ENCODE data around the gene FGF3.

- TF ChIP-seq, protein P1, sequence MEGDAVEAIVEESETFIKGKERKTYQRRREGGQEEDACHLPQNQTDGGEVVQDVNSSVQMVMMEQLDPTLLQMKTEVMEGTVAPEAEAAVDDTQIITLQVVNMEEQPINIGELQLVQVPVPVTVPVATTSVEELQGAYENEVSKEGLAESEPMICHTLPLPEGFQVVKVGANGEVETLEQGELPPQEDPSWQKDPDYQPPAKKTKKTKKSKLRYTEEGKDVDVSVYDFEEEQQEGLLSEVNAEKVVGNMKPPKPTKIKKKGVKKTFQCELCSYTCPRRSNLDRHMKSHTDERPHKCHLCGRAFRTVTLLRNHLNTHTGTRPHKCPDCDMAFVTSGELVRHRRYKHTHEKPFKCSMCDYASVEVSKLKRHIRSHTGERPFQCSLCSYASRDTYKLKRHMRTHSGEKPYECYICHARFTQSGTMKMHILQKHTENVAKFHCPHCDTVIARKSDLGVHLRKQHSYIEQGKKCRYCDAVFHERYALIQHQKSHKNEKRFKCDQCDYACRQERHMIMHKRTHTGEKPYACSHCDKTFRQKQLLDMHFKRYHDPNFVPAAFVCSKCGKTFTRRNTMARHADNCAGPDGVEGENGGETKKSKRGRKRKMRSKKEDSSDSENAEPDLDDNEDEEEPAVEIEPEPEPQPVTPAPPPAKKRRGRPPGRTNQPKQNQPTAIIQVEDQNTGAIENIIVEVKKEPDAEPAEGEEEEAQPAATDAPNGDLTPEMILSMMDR (IDR thresholded peaks at IDR 0.05): no peak
- no peak for TF ChIP-seq EZH2phosphoT487 (IDR thresholded peaks at IDR 0.05; ENCODE audit: borderline replicate concordance, low read depth)
- TF ChIP-seq GABPA (IDR thresholded peaks at IDR 0.05; ENCODE audit: low read depth): no peak
- no peak for TF ChIP-seq NFIC (IDR thresholded peaks at IDR 0.05; ENCODE audit: borderline replicate concordance)
- TF ChIP-seq MAX (IDR thresholded peaks at IDR 0.05; ENCODE audit: low read depth): no peak
- TF ChIP-seq EP300 (IDR thresholded peaks at IDR 0.05; ENCODE audit: borderline replicate concordance in 1 of 2, low read depth in 1 of 2, low read length in 1 of 2): no peak
- TF ChIP-seq, protein P2, sequence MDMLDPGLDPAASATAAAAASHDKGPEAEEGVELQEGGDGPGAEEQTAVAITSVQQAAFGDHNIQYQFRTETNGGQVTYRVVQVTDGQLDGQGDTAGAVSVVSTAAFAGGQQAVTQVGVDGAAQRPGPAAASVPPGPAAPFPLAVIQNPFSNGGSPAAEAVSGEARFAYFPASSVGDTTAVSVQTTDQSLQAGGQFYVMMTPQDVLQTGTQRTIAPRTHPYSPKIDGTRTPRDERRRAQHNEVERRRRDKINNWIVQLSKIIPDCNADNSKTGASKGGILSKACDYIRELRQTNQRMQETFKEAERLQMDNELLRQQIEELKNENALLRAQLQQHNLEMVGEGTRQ (IDR thresholded peaks at IDR 0.05; ENCODE audit: borderline replicate concordance, low read depth, low read length): no peak
Measured at GRCh38 chr11:69781241-69781640, 38.0 kb downstream of the FGF3 start.
